ENCODE data around the gene PGLYRP2.
A peak's percentile ranks its signal among the peaks of the same experiment; 100 is the strongest.
"Not testable (repeated sequence)": the region's sequence is repeated elsewhere in the genome, so short reads cannot be mapped to it uniquely, and the experiment has no call there.

PGLYRP2 gene

DNA sequence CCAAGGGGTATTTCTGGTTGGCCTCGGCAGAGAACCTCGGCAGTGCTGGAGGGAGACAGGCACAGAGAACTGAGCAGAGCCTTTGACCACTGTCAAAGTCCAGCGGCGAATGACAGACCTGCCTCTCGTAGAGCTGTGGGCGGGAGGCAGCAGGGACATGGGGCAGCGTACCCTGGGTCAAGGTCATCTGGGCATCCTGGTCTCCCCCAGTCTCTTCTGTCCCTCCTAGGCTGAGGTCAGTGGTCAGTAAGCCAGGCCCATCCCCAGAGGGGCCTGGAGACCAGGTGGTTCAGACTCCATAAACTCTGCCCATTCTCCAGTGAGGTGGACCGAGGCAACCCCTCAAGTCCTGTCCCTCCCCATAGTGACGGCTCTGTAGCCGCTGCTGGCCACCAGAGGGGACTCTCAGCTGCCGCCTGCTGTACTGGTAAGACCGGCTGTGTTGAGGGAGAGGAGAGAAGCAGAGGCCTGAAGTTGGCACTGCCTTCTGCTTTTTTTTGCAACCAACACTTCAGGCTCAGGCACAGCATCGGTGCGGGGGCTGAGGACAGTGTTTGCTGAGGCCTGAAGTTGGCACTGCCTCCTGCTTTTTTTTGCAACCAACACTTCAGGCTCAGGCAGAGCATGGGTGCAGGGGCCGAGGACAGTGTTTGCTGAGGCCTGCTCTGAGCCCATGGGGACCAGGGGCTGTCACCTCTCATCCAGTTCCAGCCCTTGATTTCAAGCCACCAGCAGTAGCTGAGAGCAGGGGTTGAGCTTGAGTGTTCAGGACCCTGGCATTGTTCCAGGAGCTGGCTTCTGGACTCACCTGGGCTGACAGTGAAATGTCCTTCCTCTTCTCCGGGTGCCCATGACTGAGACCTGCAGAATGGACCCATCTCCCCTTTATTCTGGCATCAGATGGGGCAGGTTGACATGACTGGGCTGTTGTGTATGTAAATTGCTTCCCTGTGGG is at the start of gene PGLYRP2:
Gene PGLYRP2, minus strand, starts transcription at position 111 of the 955 bp plus-strand sequence. CDS start 130 bp downstream, outside the sequence.
- DNase-seq = peak; percentile 8

GRCh38 chr19:15527705-15528104 is 48.4 kb upstream of the PGLYRP2 start:
- no peak for DNase-seq

GRCh38 chr19:15526408-15526807 is 47.1 kb upstream of the PGLYRP2 start:
- no peak for DNase-seq

GRCh38 chr19:15525291-15525690 is 46.0 kb upstream of the PGLYRP2 start:
- DNase-seq = no peak

DNA sequence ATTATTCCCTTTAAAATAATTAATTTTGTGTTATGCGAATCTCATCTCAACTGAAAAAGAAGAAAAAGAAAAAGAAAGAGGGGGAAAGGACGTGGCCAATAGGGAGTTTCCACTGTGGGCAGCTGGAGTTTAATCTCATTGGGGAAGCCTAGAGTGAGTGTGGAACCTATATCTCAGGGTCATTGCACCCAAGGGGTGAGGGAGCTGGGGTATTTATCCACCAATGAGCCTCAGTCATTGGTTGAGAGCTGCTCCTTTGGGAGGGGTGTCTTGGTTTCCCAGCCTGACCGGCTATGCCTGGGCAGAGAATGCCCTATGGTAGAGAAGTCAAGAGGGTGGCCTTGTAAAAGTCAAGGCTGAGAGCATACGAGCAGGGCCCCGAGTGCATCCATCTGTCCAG is 45.5 kb upstream of the PGLYRP2 start:
- no peak for DNase-seq

DNA sequence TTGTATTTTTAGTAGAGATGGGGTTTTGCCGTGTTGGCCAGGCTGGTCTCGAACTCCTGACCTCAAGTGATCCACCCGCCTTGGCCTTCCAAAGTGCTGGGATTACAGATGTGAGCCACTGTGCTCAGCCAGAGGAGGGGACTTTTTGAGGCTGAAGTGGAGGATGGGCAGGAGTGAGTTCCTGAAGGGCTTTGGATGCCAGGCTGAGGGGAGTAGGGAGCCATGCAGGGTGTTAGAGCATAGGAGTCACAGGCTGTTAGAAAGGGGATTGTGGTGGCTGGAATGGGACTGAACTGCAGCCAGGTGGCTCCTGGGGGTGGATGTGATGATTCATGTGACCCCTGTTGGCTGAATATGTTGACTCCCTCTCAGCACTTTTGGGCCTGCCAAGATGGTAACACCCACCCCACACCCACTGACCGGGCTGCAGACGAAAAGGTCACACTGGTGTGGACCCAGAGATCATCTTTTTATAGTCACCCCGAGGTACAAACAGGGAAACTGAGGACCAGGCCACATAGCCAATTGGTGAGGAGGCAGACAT is 40.2 kb upstream of the PGLYRP2 start:
- DNase-seq = no peak

DNA sequence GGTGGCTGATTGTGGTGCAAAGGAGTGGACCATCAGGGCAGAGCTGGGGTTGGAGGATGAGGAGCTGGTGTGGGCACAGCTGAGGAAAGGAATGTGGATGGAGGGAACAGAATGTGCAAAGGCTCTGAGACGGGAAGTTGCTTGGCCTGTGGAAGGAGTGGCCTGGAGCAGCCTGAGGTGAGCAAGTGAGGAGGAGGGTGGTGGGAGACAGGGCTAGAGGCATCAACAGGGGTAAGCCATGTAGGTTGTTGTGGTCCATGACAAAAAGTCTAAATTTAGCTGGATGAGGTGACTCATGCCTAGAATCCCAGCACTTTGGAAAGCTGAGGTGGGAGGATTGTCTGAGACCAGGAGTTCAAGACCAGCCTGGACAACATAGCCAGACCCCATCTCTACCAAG is 38.5 kb upstream of the PGLYRP2 start:
- no peak for DNase-seq

DNA sequence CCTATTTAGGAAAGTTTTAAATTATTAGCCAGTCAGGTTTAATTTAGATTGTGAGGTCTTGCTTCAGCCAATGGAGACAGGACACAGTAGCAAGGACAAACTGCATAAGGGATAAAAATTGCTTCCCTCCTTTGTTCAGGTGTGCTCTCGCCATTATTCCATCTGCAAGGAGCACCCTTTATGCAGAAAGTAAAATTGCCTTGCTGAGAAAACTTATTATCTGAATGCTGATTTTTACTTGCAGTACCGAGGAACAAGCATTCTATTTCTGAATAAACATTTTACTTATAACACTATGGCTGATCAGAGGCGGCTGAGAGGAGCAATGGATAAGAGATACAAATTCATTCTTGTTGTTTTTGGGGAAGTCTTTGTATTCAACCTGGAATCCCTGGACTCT is 37.1 kb upstream of the PGLYRP2 start:
- no peak for DNase-seq

- DNase-seq = not testable (repeated sequence)
These were observed 35.9 kb upstream of the PGLYRP2 start for GRCh38 chr19:15515227-15515625.

- no peak for DNase-seq
These were observed 32.5 kb upstream of the PGLYRP2 start for GRCh38 chr19:15511671-15512424.

DNA sequence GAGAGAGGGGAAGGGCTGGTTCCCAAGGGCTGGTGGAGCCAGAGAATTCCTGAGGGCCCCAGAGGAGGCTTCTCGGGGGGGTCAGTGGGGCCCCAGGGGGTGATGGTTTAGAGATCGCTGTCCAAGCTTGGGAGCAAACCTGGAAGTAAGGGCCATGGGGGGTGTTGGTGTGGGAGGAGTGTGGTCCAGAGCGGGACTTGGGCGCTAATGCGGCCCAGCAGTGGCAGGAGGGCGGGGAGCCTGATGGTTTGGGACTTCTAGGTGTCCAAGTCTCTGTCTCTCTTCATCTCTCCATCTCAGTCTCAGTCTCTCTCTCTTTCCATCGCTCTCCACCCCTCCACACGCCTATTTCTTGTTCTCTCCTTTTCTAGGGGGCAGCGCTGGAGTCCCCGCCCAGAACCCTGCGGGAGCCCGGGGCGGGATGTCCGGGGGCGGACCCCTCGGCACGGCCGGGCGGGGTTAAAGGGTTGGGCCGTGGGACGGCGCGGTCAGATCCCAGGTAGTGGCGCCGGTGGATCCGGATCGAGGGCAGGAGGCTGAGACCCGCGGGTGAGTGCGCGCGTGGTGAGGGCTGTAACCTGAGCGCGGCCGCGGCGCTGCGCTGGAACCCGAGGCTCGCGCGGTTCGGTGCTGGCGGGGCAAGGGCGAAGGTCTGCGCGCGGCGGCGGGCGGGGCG is 28.9 kb upstream of the PGLYRP2 start, which contains the start of gene CYP4F22:
Gene CYP4F22, plus strand, starts transcription at position 491 of the 676 bp plus-strand sequence. CDS start 16,812 bp downstream, outside the sequence.
- DNase-seq = no peak

- no peak for DNase-seq
These were observed 28.1 kb upstream of the PGLYRP2 start for GRCh38 chr19:15507068-15508034.

- DNase-seq = no peak
These were observed 26.8 kb upstream of the PGLYRP2 start for GRCh38 chr19:15506074-15506571.

GRCh38 chr19:15502264-15502663 is 23.0 kb upstream of the PGLYRP2 start:
- DNase-seq = no peak

DNA sequence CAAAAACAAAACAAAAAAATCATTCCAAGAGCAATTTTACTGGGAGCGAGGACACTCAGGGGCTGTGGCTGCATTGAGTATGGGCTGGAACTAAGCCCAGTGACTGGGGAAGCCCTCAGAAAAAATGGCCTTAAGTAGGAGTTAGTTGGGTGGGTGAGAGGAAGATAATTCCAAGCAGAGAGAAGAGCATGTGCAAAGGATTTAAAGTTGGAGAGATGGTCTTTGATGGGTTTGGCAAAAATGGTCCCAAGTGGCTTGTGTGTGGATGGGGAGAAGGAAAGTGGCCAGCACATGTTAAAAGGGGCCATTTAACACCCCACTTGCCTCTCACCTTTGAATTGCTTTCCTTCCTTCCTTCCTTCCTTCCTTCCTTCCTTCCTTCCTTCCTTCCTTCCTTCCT is 22.3 kb upstream of the PGLYRP2 start:
- no peak for DNase-seq

DNA sequence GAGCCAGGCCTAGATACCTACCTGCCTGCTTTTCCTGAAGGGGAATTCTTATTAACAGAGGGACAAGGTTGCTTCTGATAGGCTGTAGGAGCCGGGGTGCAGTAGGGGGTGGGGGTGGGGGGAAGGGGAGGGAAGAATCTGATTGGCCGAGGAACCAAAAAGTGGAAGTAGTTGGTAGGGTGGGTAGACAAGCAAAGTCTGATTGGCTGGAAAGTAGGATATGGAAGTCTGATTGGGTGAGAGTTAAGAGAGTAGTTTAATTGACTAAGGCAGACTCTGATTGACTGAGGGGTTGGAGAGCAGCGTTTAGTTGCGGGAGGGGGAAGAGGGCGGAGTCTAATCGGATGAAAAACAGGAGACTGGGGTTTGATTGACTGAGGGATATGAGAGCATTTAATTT is 19.6 kb upstream of the PGLYRP2 start:
- DNase-seq = no peak

- no peak for DNase-seq
These were observed 19.0 kb upstream of the PGLYRP2 start for GRCh38 chr19:15498156-15498858.

DNA sequence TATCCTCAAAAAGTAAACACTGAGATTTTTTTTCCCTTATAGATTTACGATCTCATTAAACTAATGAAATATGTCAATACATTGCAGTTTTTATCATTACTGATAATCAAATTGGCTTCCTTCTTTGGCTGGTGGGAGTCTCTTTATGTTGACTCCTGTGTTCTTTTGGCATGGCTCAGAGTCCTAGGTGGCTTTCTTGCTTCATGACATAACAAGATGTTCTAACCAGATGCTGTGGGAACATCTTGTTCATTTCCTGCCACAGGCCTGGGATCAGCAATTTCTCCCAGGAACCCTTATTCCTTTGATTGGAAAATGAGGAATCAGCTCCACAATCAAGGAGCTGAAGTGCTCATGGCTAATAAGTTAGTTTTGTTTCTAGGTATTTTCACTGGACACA is 15.8 kb upstream of the PGLYRP2 start:
- DNase-seq = no peak

- DNase-seq = no peak
These were observed 9.4 kb upstream of the PGLYRP2 start for GRCh38 chr19:15488489-15489226.

GRCh38 chr19:15487038-15487437 is 7.7 kb upstream of the PGLYRP2 start:
- DNase-seq = no peak

Measured in HCEC 1CT (cell line).